Fibroblast of skin of right biceps (primary cell): Measurements from ENCODE around the gene RITA1.

Experiments
- DNase-seq: peaks from one replicate; pipeline ENCODE4 v3.0.0-alpha.2; 2013

The RITA1 gene

GRCh38 chr12:113154351-113154973 lies 31.1 kb upstream of the RITA1 start:
- DNase-seq: peak; percentile 10

GRCh38 chr12:113155060-113155459 lies 30.5 kb upstream of the RITA1 start:
- DNase-seq: no peak

GRCh38 chr12:113155646-113156045 lies 29.9 kb upstream of the RITA1 start:
- no peak for DNase-seq

- no peak for DNase-seq
Observed at GRCh38 chr12:113157218-113157859, 28.2 kb upstream of the RITA1 start.

GRCh38 chr12:113158439-113159203 lies 26.9 kb upstream of the RITA1 start:
- DNase-seq: no peak

GRCh38 chr12:113159937-113160336 lies 25.6 kb upstream of the RITA1 start:
- no peak for DNase-seq

GRCh38 chr12:113161415-113162016 lies 24.0 kb upstream of the RITA1 start:
- peak; percentile 21 for DNase-seq

- DNase-seq: peak; percentile 54
Observed at GRCh38 chr12:113162102-113163029, 23.2 kb upstream of the RITA1 start.

GRCh38 chr12:113163030-113163360 lies 22.5 kb upstream of the RITA1 start:
- no peak for DNase-seq

GRCh38 chr12:113164014-113164413 lies 21.5 kb upstream of the RITA1 start:
- no peak for DNase-seq

- no peak for DNase-seq
Observed at GRCh38 chr12:113165521-113166450, 19.7 kb upstream of the RITA1 start.

- no peak for DNase-seq
Observed at GRCh38 chr12:113167868-113168267, 17.7 kb upstream of the RITA1 start.

GRCh38 chr12:113169697-113170096 lies 15.8 kb upstream of the RITA1 start:
- DNase-seq: no peak

- no peak for DNase-seq
Observed at GRCh38 chr12:113170457-113170856, 15.1 kb upstream of the RITA1 start.

GRCh38 chr12:113170926-113171325 lies 14.6 kb upstream of the RITA1 start:
- no peak for DNase-seq

- DNase-seq: no peak
Observed at GRCh38 chr12:113171543-113171942, 14.0 kb upstream of the RITA1 start.

- DNase-seq: no peak
Observed at GRCh38 chr12:113172185-113172584, 13.3 kb upstream of the RITA1 start.

- DNase-seq: no peak
Observed at GRCh38 chr12:113173081-113173698, 12.3 kb upstream of the RITA1 start.

- DNase-seq: peak; percentile 50
Observed at GRCh38 chr12:113174461-113175384, 10.8 kb upstream of the RITA1 start.

- no peak for DNase-seq
Observed at GRCh38 chr12:113179023-113179422, 6.5 kb upstream of the RITA1 start.
